ENCODE measurements around the gene GDPGP1. TPM values are rescaled to one million over a fixed set of nuclear protein-coding genes. Genes with fewer than 3 reads are reported as not detected.

The GDPGP1 gene
- polyA plus RNA-seq, 2 of the 4 experiments (the other 2 are of a cell fraction): 4.4 to 5.7 TPM

DNA sequence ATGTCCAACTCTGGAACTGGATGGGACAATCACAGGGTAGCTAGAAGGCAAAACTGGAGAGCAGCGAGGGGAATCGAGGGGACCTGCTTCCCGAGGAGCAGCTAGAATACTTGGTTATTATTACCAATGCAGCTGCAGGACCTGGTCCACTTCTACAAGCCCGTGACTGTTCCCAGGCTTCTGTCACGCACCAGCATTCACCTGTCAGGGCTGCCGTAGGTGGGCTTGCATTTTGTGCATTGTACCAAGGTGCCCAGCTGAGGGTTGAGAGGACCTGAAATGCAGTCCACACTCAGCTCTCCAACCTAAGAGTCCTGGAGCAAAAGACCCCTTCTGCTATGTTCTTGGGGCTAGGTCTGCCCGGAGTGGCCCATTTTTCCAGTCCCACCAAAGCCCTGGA is 30.5 kb upstream of the GDPGP1 start (continued):
- TF ChIP-seq REST (IDR thresholded peaks at IDR 0.05): no peak
- no peak for TF ChIP-seq EHF (CRISPR knock-in tag; IDR thresholded peaks at IDR 0.05)
- no peak for TF ChIP-seq FOSB (CRISPR knock-in tag; IDR thresholded peaks at IDR 0.05)

DNA sequence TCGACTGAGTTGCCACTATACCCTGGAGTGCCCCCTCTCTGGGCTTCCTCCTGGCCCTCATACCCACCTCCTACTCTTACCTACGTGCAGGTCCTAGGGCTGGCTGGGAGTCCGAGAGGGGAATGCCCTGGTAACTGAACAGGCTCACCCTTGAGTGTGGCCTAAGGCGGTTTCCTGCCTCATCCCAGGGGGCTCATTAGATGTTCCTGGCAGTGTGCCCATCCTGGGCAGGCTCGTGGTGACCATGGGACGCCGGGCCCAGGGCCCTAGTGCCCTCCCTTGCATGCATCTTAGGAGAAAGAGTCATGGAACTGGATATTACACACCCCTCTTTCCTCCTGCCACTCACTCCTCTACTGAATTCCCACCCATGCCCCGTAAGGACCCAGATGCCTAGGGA is 30.1 kb upstream of the GDPGP1 start:
- 81% methylated on average over 8 of the region's 8 CpGs for WGBS (ENCODE audit: missing lambda C conversion rate)
- CTCF ChIA-PET: interaction anchor here (0.9 to 36.4 kb wide), 9 partner anchors 9 to 278 kb away, joined by 3 to 732 read pairs (median 4); partner anchors contain the start of genes CIB1, GDPGP1 and TTLL13
- Histone ChIP-seq H3K27ac (peak overlapping the region in 1 of 2 experiments; percentile 10; a peak in 1 of 6 replicates), H3K4me1 (peaks cover 28% of the 10 kb centered on the region), H3K4me2 (0 out of 3 replicates have a peak overlapping the region, but pooled peaks have one; percentile 2), H3K4me3 (no peak overlapping the region), H3K9me3 (no peaks in the 10 kb centered on the region)
- POLR2A ChIA-PET: no interaction called here
- DNase-seq (ENCODE audit: low read depth in 1 of 2, low spot score in 1 of 2) (no peak), FAIRE-seq (no peak), ATAC-seq (no peak)
- TF ChIP-seq ZNF302 (CRISPR knock-in tag; IDR thresholded peaks at IDR 0.05) (no peak), RFX5 (IDR thresholded peaks at IDR 0.05) (no peak), KDM5A (IDR thresholded peaks at IDR 0.05) (no peak), ESRRA (IDR thresholded peaks at IDR 0.05; ENCODE audit: borderline replicate concordance, low read length) (no peak), HMGXB4 (CRISPR knock-in tag; IDR thresholded peaks at IDR 0.05; ENCODE audit: borderline replicate concordance) (no peak), HDAC2 (IDR thresholded peaks at IDR 0.05) (no peak), PHF8 (IDR thresholded peaks at IDR 0.05; ENCODE audit: borderline replicate concordance, low read depth) (no peak), CBX2 (IDR thresholded peaks at IDR 0.05; ENCODE audit: borderline replicate concordance, low read depth) (no peak), NFE2L2 (conservative IDR thresholded peaks at IDR 0.05; ENCODE audit: low read length) (no peak), POLR2A (IDR thresholded peaks at IDR 0.05; ENCODE audit: low read length) (no peak), FOSB (CRISPR knock-in tag; IDR thresholded peaks at IDR 0.05) (no peak), ELK1 (IDR thresholded peaks at IDR 0.05; ENCODE audit: low read depth, low read length) (no peak), ATOH8 (CRISPR knock-in tag; IDR thresholded peaks at IDR 0.05; ENCODE audit: low read depth) (no peak), EHMT2 (IDR thresholded peaks at IDR 0.05; ENCODE audit: low read depth) (no peak), TP53 (CRISPR knock-in tag; IDR thresholded peaks at IDR 0.05) (no peak), ZC3H11A (IDR thresholded peaks at IDR 0.05) (no peak), CTCF (IDR thresholded peaks at IDR 0.05) (no peak)
- TF ChIP-seq, protein P1, sequence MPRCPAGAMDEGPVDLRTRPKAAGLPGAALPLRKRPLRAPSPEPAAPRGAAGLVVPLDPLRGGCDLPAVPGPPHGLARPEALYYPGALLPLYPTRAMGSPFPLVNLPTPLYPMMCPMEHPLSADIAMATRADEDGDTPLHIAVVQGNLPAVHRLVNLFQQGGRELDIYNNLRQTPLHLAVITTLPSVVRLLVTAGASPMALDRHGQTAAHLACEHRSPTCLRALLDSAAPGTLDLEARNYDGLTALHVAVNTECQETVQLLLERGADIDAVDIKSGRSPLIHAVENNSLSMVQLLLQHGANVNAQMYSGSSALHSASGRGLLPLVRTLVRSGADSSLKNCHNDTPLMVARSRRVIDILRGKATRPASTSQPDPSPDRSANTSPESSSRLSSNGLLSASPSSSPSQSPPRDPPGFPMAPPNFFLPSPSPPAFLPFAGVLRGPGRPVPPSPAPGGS (IDR thresholded peaks at IDR 0.05): no peak
